ENCODE measurements around the gene RAB26. TPM values are rescaled to one million over a fixed set of nuclear protein-coding genes. Genes with fewer than 3 reads are reported as not detected.
A peak's percentile ranks its signal among the peaks of the same experiment; 100 is the strongest.

Gene RAB26
- total and polyA plus RNA-seq, 2 of the 13 experiments (the other 11 are each of a cell fraction or from before 2014, with no cell fraction given), result 0.86 to 3.6 TPM

DNA sequence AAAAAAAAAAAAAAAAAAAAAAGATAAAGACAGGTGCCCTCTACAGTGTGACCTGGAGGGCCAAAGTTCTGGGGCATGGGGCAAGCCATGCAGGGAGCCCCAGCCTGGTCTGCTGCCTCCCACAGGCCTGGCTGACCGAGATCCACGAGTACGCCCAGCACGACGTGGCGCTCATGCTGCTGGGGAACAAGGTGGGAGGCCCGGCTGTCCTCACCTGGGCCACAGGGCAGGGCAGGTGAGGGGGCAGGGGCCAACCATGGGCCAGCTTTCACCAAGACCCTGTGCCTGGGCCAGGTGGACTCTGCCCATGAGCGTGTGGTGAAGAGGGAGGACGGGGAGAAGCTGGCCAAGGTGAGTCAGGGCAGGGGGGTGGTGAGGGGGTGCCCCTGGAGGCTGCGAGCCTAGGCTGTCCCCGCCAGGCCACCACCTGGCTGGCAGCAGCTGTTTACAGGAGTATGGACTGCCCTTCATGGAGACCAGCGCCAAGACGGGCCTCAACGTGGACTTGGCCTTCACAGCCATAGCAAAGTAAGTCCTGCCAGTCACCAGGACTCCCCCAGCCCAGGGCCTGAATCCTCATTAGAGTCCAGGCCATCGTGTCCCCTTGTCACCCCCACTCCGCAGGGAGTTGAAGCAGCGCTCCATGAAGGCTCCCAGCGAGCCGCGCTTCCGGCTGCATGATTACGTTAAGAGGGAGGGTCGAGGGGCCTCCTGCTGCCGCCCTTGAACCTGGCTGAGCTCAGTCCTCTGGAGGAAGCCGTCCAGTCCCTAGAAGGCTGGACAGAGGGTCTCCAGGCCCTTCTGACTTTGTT is 4.5 kb downstream of the RAB26 start (continued):
- no peak for TF ChIP-seq ZNF318 (CRISPR knock-in tag; IDR thresholded peaks at IDR 0.05)
- no peak for TF ChIP-seq ZSCAN9 (CRISPR knock-in tag; IDR thresholded peaks at IDR 0.05; ENCODE audit: borderline replicate concordance)
- TF ChIP-seq BHLHE40 (IDR thresholded peaks at IDR 0.05; ENCODE audit: low read length), result no peak
- 0 out of 2 replicates have a peak, but pooled peaks have one; percentile 35 for TF ChIP-seq CCDC6 (CRISPR knock-in tag; IDR thresholded peaks at IDR 0.05)
- no peak for TF ChIP-seq ZNF468 (CRISPR knock-in tag; IDR thresholded peaks at IDR 0.05)
- TF ChIP-seq CREB3 (CRISPR knock-in tag; IDR thresholded peaks at IDR 0.05), result 0 out of 2 replicates have a peak, but pooled peaks have one; percentile 55
- peak; percentile 41 for TF ChIP-seq POLR2G (IDR thresholded peaks at IDR 0.05; ENCODE audit: low read depth, low read length)
- TF ChIP-seq ZFP1 (CRISPR knock-in tag; IDR thresholded peaks at IDR 0.05), result no peak
- TF ChIP-seq TGIF2 (CRISPR knock-in tag; IDR thresholded peaks at IDR 0.05), result no peak
- 0 out of 2 replicates have a peak, but pooled peaks have one; percentile 54 for TF ChIP-seq ZNF747 (CRISPR knock-in tag; IDR thresholded peaks at IDR 0.05; ENCODE audit: borderline replicate concordance)
- no peak for TF ChIP-seq SP5 (CRISPR knock-in tag; IDR thresholded peaks at IDR 0.05; ENCODE audit: borderline replicate concordance, low read depth)
- TF ChIP-seq THYN1 (CRISPR knock-in tag; IDR thresholded peaks at IDR 0.05; ENCODE audit: borderline replicate concordance, low read depth), result no peak
- TF ChIP-seq AGO1 (IDR thresholded peaks at IDR 0.05; ENCODE audit: low read depth, low read length, poor library complexity, severe bottlenecking), result peak; percentile 80
- TF ChIP-seq GPN1 (CRISPR knock-in tag; IDR thresholded peaks at IDR 0.05; ENCODE audit: borderline replicate concordance), result no peak
- no peak for TF ChIP-seq U2AF1 (optimal IDR thresholded peaks at IDR 0.05; ENCODE audit: low read depth, low read length)
- TF ChIP-seq CEBPB (IDR thresholded peaks at IDR 0.05; ENCODE audit: borderline replicate concordance, low read depth, low read length), result no peak
- TF ChIP-seq LCORL (IDR thresholded peaks at IDR 0.05), result no peak
- no peak for TF ChIP-seq LCORL (CRISPR knock-in tag; IDR thresholded peaks at IDR 0.05)
